Psoas muscle (tissue), 8 donors: ENCODE measurements around the gene SLC6A4. TPM values are rescaled to one million over a fixed set of nuclear protein-coding genes. Genes with fewer than 3 reads are reported as not detected.

Source experiments
- ATAC-seq, 4 donors: fragments of 200-7000 bp; cut with Tn5 transposase; one replicate each; pipeline ENCODE4 v1.9.1; 2020; ENCODE audit warnings: moderate library complexity in 3 of 4, mild to moderate bottlenecking in 2 of 4
- DNase-seq, 2 donors: peaks; one replicate each; pipeline ENCODE4 v3.0.0-alpha.2; 2020
- H3K27ac ChIP-seq: fragments of 200-600 bp; one replicate; pipeline ENCODE4 v1.8.0; 2022
- H3K27me3 ChIP-seq, 3 donors: fragments of 200-600 bp in 1 of 3; one replicate each; pipeline versions ENCODE4 v1.6.1 to v1.8.0; 2013 to 2022; ENCODE audit warnings: low read length in 2 of 3, mild to moderate bottlenecking in 2 of 3, moderate library complexity in 1 of 3; ENCODE audit not compliant: insufficient read depth in 3 of 3
- H3K36me3 ChIP-seq, 2 donors: fragments of 200-600 bp in 1 of 2; one replicate each; pipeline versions ENCODE4 v1.6.1 to v1.8.0; 2013 to 2022; ENCODE audit warnings: low read depth in 1 of 2, mild to moderate bottlenecking in 1 of 2, moderate library complexity in 1 of 2; ENCODE audit not compliant: insufficient read depth in 1 of 2
- H3K4me1 ChIP-seq: fragments of 200-600 bp; one replicate; pipeline ENCODE4 v1.8.0; 2022
- H3K4me3 ChIP-seq: fragments of 200-600 bp; one replicate; pipeline ENCODE4 v1.8.0; 2022; ENCODE audit warnings: mild to moderate bottlenecking
- H3K9me3 ChIP-seq: fragments of 200-600 bp; one replicate; pipeline ENCODE4 v1.8.0; 2022
- WGBS, 3 donors: extraction: QIAGEN DNeasy Blood & Tissue Kit; methylation state at CpG; one replicate each; pipeline versions ENCODE4 v1.1.6 to v1.1.7; 2013; 5-methylcytosine and 5-hydroxymethylcytosine counted together
- intact Hi-C, 2 donors: fragments of 100-400 bp; cut with DNase I; formaldehyde crosslinking; loops; one replicate each; pipeline versions ENCODE4 v1.11.0 to v1.14.2; 2022
- polyA plus RNA-seq, 3 donors: library from polyadenylated mRNA; stranded (reverse); fragments of 200-250 nt; gene quantifications; one replicate each; pipeline ENCODE4 v1.2.3, GENCODE V29; 2013
- total RNA-seq, 4 donors: library from RNA; stranded (reverse); fragmentation: NEBNext Ultra II Directional in 2 of 4; extraction: Animal tissue kit (Norgen Biotek cat#: 25700) in 2 of 4; gene quantifications; one replicate each; pipeline versions ENCODE4 v1.2.1 to v1.2.4, GENCODE V29; 2021 to 2023
- TF ChIP-seq, protein P1 (sequence below): fragments of 200-600 bp; IDR thresholded peaks from one replicate; pipeline ENCODE4 v1.8.0; 2022; ENCODE audit warnings: antibody characterized with exemption
- donor health status: healthy with polysubstance abuse.
- donor health status: DM: no; HTN: no; CAD: no; lungs with moderate emphysema.
- donor health status: Bipolar disorder and iron deficiency.
- donor health status: healthy.
- donor health status: DM: yes; HTN: yes; CAD: no.
- donor health status: DM: no; HTN: no; CAD: no.
- donor health status: DM: no; HTN: no; CAD: no.
- donor health status: DM: yes; HTN: yes; CAD: no.

Gene SLC6A4
- total and polyA plus RNA-seq, 7 donors = 0.01 to 0.06 TPM; not detected in 5

DNA sequence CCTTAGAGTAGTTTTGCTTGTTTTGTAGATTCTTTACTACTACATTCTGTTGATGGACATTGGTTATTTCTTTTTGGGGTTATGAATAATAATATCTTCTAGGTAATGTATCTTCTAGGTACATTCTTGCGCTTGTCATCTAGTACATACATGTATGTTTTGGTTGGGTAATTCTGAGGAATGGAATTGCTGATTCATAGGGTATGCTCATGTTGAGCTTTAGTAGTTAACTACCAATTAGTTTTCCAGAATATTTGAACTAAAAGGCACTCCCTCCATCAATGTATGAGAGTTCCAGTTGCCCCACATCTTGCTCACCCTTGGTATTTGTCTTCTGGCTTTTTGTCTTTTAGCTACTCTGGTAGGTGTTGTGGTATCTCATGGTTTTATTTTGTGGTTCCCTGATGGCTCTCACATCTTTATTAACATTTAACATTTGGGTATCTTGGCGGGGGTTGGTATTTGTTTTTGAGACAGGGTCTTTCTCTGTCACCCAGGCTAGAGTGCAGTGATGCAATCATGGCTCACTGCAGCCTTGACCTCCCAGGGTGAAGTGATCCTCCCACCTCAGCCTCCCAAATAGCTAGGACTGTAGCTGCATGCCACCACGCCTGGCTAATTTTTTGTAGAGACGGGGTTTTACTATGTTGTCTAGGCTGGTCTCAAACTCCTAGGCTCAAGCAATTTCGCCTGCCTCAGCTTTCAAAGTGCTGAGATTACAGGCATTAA, 47.1 kb downstream of the SLC6A4 start:
- H3K9me3 ChIP-seq = no peaks in the 10 kb centered on the region
- H3K4me1 ChIP-seq = no peaks in the 10 kb centered on the region
- no peak overlapping the region for H3K27ac ChIP-seq
- peaks cover 0 to 48% of the 10 kb centered on the region in 2 donors for H3K36me3 ChIP-seq
- TF ChIP-seq, protein P1, sequence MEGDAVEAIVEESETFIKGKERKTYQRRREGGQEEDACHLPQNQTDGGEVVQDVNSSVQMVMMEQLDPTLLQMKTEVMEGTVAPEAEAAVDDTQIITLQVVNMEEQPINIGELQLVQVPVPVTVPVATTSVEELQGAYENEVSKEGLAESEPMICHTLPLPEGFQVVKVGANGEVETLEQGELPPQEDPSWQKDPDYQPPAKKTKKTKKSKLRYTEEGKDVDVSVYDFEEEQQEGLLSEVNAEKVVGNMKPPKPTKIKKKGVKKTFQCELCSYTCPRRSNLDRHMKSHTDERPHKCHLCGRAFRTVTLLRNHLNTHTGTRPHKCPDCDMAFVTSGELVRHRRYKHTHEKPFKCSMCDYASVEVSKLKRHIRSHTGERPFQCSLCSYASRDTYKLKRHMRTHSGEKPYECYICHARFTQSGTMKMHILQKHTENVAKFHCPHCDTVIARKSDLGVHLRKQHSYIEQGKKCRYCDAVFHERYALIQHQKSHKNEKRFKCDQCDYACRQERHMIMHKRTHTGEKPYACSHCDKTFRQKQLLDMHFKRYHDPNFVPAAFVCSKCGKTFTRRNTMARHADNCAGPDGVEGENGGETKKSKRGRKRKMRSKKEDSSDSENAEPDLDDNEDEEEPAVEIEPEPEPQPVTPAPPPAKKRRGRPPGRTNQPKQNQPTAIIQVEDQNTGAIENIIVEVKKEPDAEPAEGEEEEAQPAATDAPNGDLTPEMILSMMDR = no peak
- DNase-seq (no peak), ATAC-seq (no peak)
- no peaks in the 10 kb centered on the region for H3K27me3 ChIP-seq
- intact Hi-C loops = loop anchor here in 1 of 2 donors (10.0 kb wide), 1 partner anchor 64 kb away; no protein-coding TSS in a partner anchor
- no peak overlapping the region for H3K4me3 ChIP-seq
- WGBS, 3 donors = 96 to 98% (median 97%) methylated on average over 5 of the region's 5 CpGs

DNA sequence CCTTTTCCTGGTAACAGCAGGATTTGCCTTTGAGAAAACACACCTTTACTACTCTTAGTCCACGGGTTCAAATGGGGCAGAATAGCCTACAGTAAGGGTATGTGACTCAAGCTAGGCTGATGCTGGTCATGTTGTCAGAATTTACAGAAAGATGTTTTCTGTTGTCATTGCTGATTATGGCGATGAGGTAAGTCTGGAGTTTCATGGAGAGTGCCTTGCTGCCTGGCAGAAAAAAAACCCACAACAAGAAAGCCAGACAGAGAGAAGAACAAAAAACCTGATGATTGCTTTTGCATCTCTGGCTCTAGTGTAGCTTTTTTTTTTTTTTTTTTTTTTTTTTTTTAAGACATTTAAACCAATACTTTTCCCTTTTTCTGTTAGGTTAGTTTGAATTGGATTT, 47.9 kb downstream of the SLC6A4 start:
- H3K4me1 ChIP-seq = no peaks in the 10 kb centered on the region
- TF ChIP-seq, protein P1 = no peak
- peaks cover 0 to 56% of the 10 kb centered on the region in 2 donors for H3K36me3 ChIP-seq

DNA sequence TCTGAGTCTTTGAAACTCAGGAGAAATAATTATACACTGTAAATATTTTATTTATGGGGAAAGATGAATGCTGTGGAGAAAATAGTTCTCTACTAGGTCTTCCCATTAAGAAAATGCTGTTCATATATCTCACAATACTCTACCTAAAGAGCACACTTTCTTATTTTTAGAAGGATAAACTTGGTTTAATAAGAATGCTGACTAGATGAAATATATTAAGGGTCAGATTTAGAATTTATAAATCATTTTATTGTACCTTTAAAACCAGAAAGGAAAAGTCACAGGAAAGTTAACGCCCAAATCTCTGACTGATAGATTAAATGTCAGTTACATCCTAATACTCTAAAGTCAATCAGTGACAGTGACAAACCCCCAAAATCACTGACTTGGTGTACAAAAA, 48.7 kb downstream of the SLC6A4 start:
- Histone ChIP-seq H3K27me3 (no peaks in the 10 kb centered on the region), H3K4me3 (no peak overlapping the region), H3K27ac (no peak overlapping the region), H3K9me3 (no peaks in the 10 kb centered on the region), H3K4me1 (no peaks in the 10 kb centered on the region), H3K36me3 (peaks cover 0 to 64% of the 10 kb centered on the region in 2 donors)
- intact Hi-C loops = loop anchor here in 1 of 2 donors (10.0 kb wide), 1 partner anchor 62 kb away; no protein-coding TSS in a partner anchor
- DNase-seq (no peak), ATAC-seq (no peak)
- TF ChIP-seq, protein P1 = no peak
- WGBS, 3 donors = 90 to 95% (median 93%) methylated on average over 1 of the region's 1 CpG

More for the DNA sequence above, 47.9 kb downstream of the SLC6A4 start:
- no peak overlapping the region for H3K27ac ChIP-seq
- 89 to 95% (median 89%) methylated on average over 2 of the region's 2 CpGs for WGBS, 3 donors
- no peak overlapping the region for H3K4me3 ChIP-seq
- no peak for DNase-seq
- no peaks in the 10 kb centered on the region for H3K27me3 ChIP-seq
- H3K9me3 ChIP-seq = no peaks in the 10 kb centered on the region
- intact Hi-C loops = loop anchor here in 1 of 2 donors (10.0 kb wide), 1 partner anchor 63 kb away; no protein-coding TSS in a partner anchor
- ATAC-seq = no peak

DNA sequence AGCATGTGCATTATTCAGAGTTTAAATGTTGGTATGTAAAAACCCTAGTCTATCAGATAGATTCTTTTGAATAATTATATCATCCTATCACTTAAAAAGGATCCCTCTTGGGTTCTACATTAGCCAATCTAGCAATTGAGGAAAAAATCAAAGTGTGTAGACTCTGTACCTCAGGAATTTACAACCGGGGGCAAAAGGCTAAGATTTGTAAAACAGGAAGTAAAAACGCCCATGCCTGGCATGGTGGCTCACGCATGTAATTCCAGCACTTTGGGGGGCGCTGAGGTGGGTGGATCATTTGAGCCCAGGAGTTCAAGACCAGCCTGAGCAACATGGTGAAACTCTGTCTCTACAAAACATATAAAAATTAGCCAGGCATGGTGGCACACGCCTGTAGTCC, 58.6 kb downstream of the SLC6A4 start:
- H3K27me3 ChIP-seq = no peaks in the 10 kb centered on the region
- H3K9me3 ChIP-seq = no peaks in the 10 kb centered on the region
- 87 to 96% (median 93%) methylated on average over 5 of the region's 5 CpGs for WGBS, 3 donors
- no peak overlapping the region for H3K27ac ChIP-seq
- H3K36me3 ChIP-seq = peaks cover 0 to 79% of the 10 kb centered on the region in 2 donors
- no peak overlapping the region for H3K4me3 ChIP-seq
- no peaks in the 10 kb centered on the region for H3K4me1 ChIP-seq
- DNase-seq = no peak
- intact Hi-C loops = no loop called here
- no peak for ATAC-seq
- TF ChIP-seq, protein P1 = no peak
